Thymus (tissue), 14 donors: Measurements from ENCODE around the gene PERP. TPM values are rescaled to one million over a fixed set of nuclear protein-coding genes. Genes with fewer than 3 reads are reported as not detected.

Experiments
- DNase-seq, 9 donors: peaks; one replicate each; pipeline ENCODE4 v3.0.0-alpha.2; 2013; ENCODE audit warnings: low spot score in 9 of 9, low read depth in 6 of 9, missing footprints in 1 of 9
- H3K27ac ChIP-seq, 2 donors: one replicate each; pipeline ENCODE4 v1.5.1; 2013; ENCODE audit warnings: control low read depth in 1 of 2, low read depth in 1 of 2, low read length in 1 of 2, mild to moderate bottlenecking in 1 of 2, moderate library complexity in 1 of 2
- H3K27me3 ChIP-seq, 2 donors: one replicate each; pipeline ENCODE4 v1.5.1; 2013; ENCODE audit warnings: low read length in 1 of 2; ENCODE audit not compliant: control insufficient read depth in 2 of 2, insufficient read depth in 1 of 2
- H3K36me3 ChIP-seq, 2 donors: one replicate each; pipeline ENCODE4 v1.5.1; 2013; ENCODE audit warnings: low read length in 1 of 2, mild to moderate bottlenecking in 1 of 2, moderate library complexity in 1 of 2; ENCODE audit not compliant: control insufficient read depth in 2 of 2, insufficient read depth in 2 of 2
- H3K4me1 ChIP-seq, 2 donors: one replicate each; pipeline ENCODE4 v1.5.1; 2013; ENCODE audit warnings: low read length in 2 of 2; ENCODE audit not compliant: control insufficient read depth in 2 of 2, insufficient read depth in 2 of 2
- H3K4me3 ChIP-seq, 2 donors: one replicate each; pipeline ENCODE4 v1.5.1; 2013; ENCODE audit warnings: low read length in 2 of 2, control low read depth in 1 of 2, mild to moderate bottlenecking in 1 of 2
- H3K9me3 ChIP-seq, 2 donors: one replicate each; pipeline ENCODE4 v1.5.1; 2013; ENCODE audit warnings: low read length in 1 of 2, mild to moderate bottlenecking in 1 of 2; ENCODE audit not compliant: control insufficient read depth in 2 of 2, insufficient read depth in 1 of 2
- WGBS: extraction: QIAGEN DNeasy Blood & Tissue Kit; methylation state at CpG from one replicate; pipeline ENCODE4 v1.1.7; 2013; 5-methylcytosine and 5-hydroxymethylcytosine counted together
- long read RNA-seq, 10 donors: transcript quantifications; one replicate each; lab custom pipeline, GENCODE V29; 2026
- polyA plus RNA-seq: library from polyadenylated mRNA; stranded (reverse); fragments of 200-250 nt; gene quantifications from one replicate; pipeline ENCODE4 v1.2.3, GENCODE V29; 2013
- total RNA-seq: library from RNA; stranded (reverse); fragments of 120-200 nt; gene quantifications from one replicate; pipeline ENCODE4 v1.2.4, GENCODE V29; 2013
- donor health status: healthy.

Gene PERP
- 8.4 TPM for total RNA-seq
- 182 TPM for polyA plus RNA-seq
- long read RNA-seq, donor 1, full-length matches to known transcripts: 3 of 3 reads
- long read RNA-seq, donor 1, partial matches to known transcripts: 0 of 3 reads
- long read RNA-seq, donor 1, other reads (novel, unspliced or antisense): 0 of 3 reads
- long read RNA-seq, donor 2: 0 reads
- long read RNA-seq, donor 3, full-length matches to known transcripts: 14 of 14 reads
- long read RNA-seq, donor 3, partial matches to known transcripts: 0 of 14 reads
- long read RNA-seq, donor 3, other reads (novel, unspliced or antisense): 0 of 14 reads
- long read RNA-seq, donor 4, full-length matches to known transcripts: 10 of 10 reads
- long read RNA-seq, donor 4, partial matches to known transcripts: 0 of 10 reads
- long read RNA-seq, donor 4, other reads (novel, unspliced or antisense): 0 of 10 reads
- long read RNA-seq, donor 5, full-length matches to known transcripts: 39 of 39 reads
- long read RNA-seq, donor 5, partial matches to known transcripts: 0 of 39 reads
- long read RNA-seq, donor 5, other reads (novel, unspliced or antisense): 0 of 39 reads
- long read RNA-seq, donor 6, full-length matches to known transcripts: 19 of 19 reads
- long read RNA-seq, donor 6, partial matches to known transcripts: 0 of 19 reads
- long read RNA-seq, donor 6, other reads (novel, unspliced or antisense): 0 of 19 reads
- long read RNA-seq, donor 7, full-length matches to known transcripts: 23 of 31 reads
- long read RNA-seq, donor 7, partial matches to known transcripts: 8 of 31 reads
- long read RNA-seq, donor 7, other reads (novel, unspliced or antisense): 0 of 31 reads
- long read RNA-seq, donor 8, full-length matches to known transcripts: 10 of 10 reads
- long read RNA-seq, donor 8, partial matches to known transcripts: 0 of 10 reads
- long read RNA-seq, donor 8, other reads (novel, unspliced or antisense): 0 of 10 reads
- long read RNA-seq, donor 9, full-length matches to known transcripts: 13 of 13 reads
- long read RNA-seq, donor 9, partial matches to known transcripts: 0 of 13 reads
- long read RNA-seq, donor 9, other reads (novel, unspliced or antisense): 0 of 13 reads
- long read RNA-seq, donor 10, full-length matches to known transcripts: 18 of 18 reads
- long read RNA-seq, donor 10, partial matches to known transcripts: 0 of 18 reads
- long read RNA-seq, donor 10, other reads (novel, unspliced or antisense): 0 of 18 reads

DNA sequence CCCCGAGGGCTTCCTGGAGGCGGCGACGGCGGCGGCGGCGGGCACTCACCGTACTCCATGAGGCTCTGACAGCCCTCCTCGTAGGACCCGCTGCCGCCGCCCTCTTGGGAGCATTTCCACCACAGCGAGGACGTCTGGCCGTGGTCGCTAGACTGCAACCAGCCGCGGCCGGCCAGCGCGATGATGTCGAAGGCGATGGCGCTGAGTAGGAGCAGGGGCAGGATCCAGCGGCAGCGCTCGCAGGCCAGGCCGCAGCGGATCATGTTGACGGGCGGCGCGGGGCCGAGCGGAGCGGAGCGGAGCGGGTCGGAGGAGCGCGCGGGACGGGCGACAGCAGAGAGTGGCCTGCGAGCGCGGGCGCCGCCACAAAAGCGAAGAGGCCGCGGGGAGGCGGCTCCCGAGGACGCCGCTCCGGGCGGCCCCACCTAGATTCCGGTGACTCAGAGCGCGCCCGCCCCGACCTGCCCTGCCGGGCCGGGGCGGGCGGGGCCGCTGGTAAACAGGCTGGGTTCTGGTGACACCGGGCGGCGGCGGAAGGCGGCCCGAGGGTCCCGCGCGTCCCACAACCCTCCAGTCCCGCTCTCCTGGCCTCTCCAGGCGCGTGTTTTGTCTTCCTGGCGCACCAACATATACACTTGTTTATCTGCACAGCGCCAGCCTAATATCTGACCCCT, at the start of gene PERP:
Gene PERP, minus strand, starts transcription at position 342 of the 674 bp plus-strand sequence. Its CDS starts 79 bp downstream, at position 263.
- no peaks in the 10 kb centered on the region for H3K9me3 ChIP-seq
- H3K36me3 ChIP-seq: no peaks in the 10 kb centered on the region
- peak within 1 kb of the TSS in 1 of 2 donors; percentile 65 for H3K27ac ChIP-seq
- H3K27me3 ChIP-seq: peaks cover 37 to 63% of the 10 kb centered on the region in 2 donors
- 1% methylated on average over 83 of the region's 83 CpGs for WGBS
- DNase-seq: peak in 1 of 9 donors; percentile 42
- H3K4me1 ChIP-seq: peaks cover 2 to 10% of the 10 kb centered on the region in 2 donors
- peak within 1 kb of the TSS; percentile 31 to 56 for H3K4me3 ChIP-seq

DNA sequence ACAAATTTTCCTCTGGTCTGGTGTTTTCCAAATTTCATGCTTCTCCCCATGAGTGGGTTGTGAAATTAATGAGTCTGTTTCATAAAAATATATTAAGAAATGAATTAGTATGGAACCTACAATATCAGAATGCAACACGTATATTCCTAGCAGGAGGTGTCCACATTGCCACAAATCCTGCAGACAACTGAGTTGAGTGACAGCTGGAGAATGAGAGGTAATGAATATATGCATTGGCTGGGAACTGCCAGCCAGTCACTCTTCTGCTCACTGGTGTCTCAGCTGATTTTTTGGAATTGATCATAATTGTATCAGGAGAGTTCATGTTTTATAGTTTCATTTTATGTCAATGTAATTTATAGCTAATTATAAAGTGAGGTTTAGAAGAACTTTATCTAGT, 48.2 kb upstream of the PERP start:
- WGBS: 90% methylated on average over 1 of the region's 1 CpG

DNA sequence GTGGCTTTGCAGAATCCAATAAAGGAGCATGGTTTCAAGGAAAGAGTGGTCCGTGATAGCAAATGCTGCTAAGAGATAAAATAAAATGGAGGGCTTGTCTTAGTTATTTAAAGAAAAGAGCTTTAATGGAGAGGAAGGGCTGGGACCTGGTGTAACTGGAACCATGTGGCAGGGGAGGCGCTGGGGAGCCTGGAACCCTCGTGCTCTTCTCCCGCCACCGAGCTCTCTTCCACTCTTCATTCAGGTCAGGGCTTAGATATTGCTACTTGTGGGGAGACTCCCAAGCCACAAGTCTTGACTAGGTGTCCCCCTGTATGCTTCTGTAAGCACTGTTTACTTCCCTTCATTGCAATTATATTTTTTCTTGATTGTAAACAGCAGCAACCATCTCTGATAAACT, 39.3 kb upstream of the PERP start:
- WGBS: 97% methylated on average over 5 of the region's 5 CpGs
- H3K27ac ChIP-seq: no peak overlapping the region
- H3K4me3 ChIP-seq: no peak overlapping the region
- H3K36me3 ChIP-seq: no peaks in the 10 kb centered on the region
- no peak for DNase-seq
- H3K9me3 ChIP-seq: no peaks in the 10 kb centered on the region
- H3K27me3 ChIP-seq: peaks cover 0 to 2% of the 10 kb centered on the region in 2 donors
- H3K4me1 ChIP-seq: no peaks in the 10 kb centered on the region

More for the DNA sequence above, 48.2 kb upstream of the PERP start:
- no peaks in the 10 kb centered on the region for H3K9me3 ChIP-seq
- DNase-seq: no peak
- H3K4me1 ChIP-seq: no peaks in the 10 kb centered on the region
- no peak overlapping the region for H3K27ac ChIP-seq
- no peaks in the 10 kb centered on the region for H3K36me3 ChIP-seq
- no peak overlapping the region for H3K4me3 ChIP-seq
- H3K27me3 ChIP-seq: peaks cover 6 to 30% of the 10 kb centered on the region in 2 donors

DNA sequence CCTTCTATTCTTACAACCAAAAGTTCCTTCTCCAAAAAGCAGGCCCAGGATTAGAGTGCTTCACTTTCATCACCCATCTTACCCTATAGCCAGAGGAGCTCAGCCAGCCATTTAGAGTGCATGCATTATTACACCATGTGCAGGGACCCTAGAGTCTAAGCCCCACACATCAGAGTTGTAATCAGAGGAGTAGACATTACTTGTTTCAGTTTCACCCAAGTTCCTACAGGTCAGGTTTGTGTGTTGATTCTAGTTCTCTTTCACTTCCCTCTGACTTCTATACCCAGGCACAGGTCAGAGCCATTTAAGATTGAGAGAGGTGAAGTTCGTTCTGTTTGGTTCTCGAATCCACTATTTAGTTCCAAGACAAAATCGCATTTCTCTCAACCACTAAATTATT, 38.2 kb upstream of the PERP start:
- Histone ChIP-seq H3K4me1 (no peaks in the 10 kb centered on the region), H3K36me3 (no peaks in the 10 kb centered on the region), H3K27me3 (peaks cover 0 to 2% of the 10 kb centered on the region in 2 donors), H3K4me3 (no peak overlapping the region), H3K9me3 (no peaks in the 10 kb centered on the region), H3K27ac (no peak overlapping the region)
- WGBS: 93% methylated on average over 3 of the region's 3 CpGs
- DNase-seq: no peak

DNA sequence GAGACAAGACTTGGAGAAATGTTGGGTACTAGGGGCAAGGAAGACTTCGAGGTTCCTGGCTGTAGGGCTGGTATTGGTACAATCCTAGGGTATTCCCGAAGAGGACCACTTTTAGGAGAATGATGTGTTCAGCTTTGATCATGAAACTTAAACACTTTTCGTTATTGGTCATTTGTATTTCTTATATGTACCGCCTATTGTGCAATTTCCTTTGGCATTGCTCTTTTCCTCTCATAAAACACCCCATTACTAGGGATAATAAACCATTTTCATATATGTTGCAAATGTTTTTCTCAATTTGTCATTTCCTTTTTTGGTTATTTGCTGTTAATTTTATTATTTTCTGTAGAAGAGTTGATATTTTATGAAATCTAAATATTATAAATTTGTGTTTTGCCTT, 35.6 kb upstream of the PERP start:
- no peaks in the 10 kb centered on the region for H3K36me3 ChIP-seq
- H3K27me3 ChIP-seq: peaks cover 0 to 2% of the 10 kb centered on the region in 2 donors
- no peaks in the 10 kb centered on the region for H3K9me3 ChIP-seq
- no peak overlapping the region for H3K27ac ChIP-seq
- DNase-seq: no peak
- 95% methylated on average over 4 of the region's 4 CpGs for WGBS
- H3K4me3 ChIP-seq: no peak overlapping the region
- H3K4me1 ChIP-seq: no peaks in the 10 kb centered on the region

DNA sequence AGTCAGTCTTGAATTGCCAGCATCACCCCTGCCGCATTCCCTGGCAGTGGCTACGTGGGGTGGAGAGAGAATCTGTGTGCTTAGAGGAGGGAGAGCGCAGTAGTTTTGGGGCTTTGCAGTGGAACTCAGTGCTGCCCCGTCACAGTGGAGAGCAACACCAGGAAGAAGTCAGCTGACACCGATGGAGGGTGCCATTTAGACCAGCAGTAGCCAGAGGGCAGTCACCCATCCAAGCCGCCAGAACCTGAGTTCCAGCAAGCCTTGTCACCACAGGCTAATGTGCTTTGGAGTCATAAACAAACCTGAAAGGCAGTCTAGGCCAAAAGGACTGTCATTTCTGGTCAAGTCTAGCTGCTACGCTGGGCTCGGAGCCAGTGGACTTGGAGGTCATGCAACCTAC, 22.0 kb upstream of the PERP start:
- 96% methylated on average over 8 of the region's 8 CpGs for WGBS

DNA sequence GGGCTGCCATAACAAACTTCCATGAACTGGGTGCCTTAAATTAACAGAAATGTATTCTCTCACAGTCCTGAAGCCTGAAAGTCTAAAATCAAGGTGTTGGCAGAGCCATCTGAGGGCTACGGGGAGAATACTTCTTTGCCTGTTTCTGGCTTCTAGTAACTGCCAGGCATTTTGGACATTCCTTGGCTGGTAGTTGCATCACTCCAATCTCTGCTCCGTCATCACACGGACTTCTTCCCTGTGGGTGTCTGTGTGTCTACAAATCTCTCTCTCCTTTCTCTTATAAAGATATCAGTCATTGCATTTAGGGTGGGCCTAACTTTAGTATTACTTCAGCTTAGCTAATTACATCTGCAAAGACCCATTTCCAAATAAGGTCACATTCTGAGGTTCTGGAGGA, 20.9 kb upstream of the PERP start:
- H3K36me3 ChIP-seq: no peaks in the 10 kb centered on the region
- 97% methylated on average over 3 of the region's 3 CpGs for WGBS
- H3K4me3 ChIP-seq: no peak overlapping the region
- H3K27ac ChIP-seq: no peak overlapping the region
- no peaks in the 10 kb centered on the region for H3K27me3 ChIP-seq
- H3K9me3 ChIP-seq: no peaks in the 10 kb centered on the region
- DNase-seq: no peak
- H3K4me1 ChIP-seq: no peaks in the 10 kb centered on the region

More for the DNA sequence above, 22.0 kb upstream of the PERP start:
- H3K36me3 ChIP-seq: no peaks in the 10 kb centered on the region
- no peaks in the 10 kb centered on the region for H3K27me3 ChIP-seq
- no peaks in the 10 kb centered on the region for H3K4me1 ChIP-seq
- no peaks in the 10 kb centered on the region for H3K9me3 ChIP-seq
- DNase-seq: no peak
- H3K4me3 ChIP-seq: no peak overlapping the region
- H3K27ac ChIP-seq: no peak overlapping the region

DNA sequence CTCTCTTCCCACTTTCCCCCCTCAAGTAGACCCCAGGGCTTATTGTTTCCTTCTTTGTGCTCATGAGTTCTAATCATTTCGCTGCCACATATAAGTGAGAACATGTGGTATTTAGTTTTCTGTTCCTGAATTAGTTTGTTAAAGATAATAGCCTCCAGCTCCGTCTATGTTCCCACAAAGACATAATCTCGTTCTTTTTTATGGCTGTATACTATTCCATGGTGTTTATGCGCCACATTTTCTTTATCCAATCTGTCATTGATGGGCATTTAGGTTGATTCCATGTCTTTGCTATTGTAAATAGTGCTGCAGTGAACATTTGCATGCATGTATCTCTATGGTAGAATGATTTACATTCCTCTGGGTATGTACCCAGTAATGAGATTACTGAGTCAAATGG, 16.9 kb upstream of the PERP start:
- H3K27ac ChIP-seq: no peak overlapping the region
- H3K9me3 ChIP-seq: no peaks in the 10 kb centered on the region
- WGBS: 96% methylated on average over 4 of the region's 4 CpGs
- no peak for DNase-seq
- no peaks in the 10 kb centered on the region for H3K4me1 ChIP-seq
- H3K27me3 ChIP-seq: no peaks in the 10 kb centered on the region
- no peak overlapping the region for H3K4me3 ChIP-seq
- H3K36me3 ChIP-seq: no peaks in the 10 kb centered on the region
